Stomach (tissue), 9 donors: ENCODE measurements around the gene GLB1L3. TPM values are rescaled to one million over a fixed set of nuclear protein-coding genes. Genes with fewer than 3 reads are reported as not detected.

Source experiments
- DNase-seq, 2 donors: peaks; one replicate each; pipeline versions ENCODE4 v3.0.0 to v3.0.0-alpha.2; 2013 to 2019
- H3K27ac ChIP-seq, 5 donors: fragments of 200-600 bp in 4 of 5; sonication (generic) in 4 of 5; one replicate each; pipeline ENCODE4 v1.5.1; 2013 to 2019; ENCODE audit warnings: mild to moderate bottlenecking in 1 of 5, moderate library complexity in 1 of 5
- H3K27me3 ChIP-seq, 3 donors: fragments of 200-600 bp; sonication (generic); one replicate each; pipeline ENCODE4 v1.5.1; 2017 to 2019; ENCODE audit warnings: mixed run types in 1 of 3
- H3K36me3 ChIP-seq, 4 donors: fragments of 200-600 bp; sonication (generic); 1 replicate in 3 of 4; 2 replicates in 1 of 4; pipeline ENCODE4 v1.5.1; 2016 to 2019
- H3K4me1 ChIP-seq, 4 donors: fragments of 200-600 bp; sonication (generic); one replicate each; pipeline ENCODE4 v1.5.1; 2016 to 2019
- H3K4me3 ChIP-seq, 4 donors: fragments of 200-600 bp; sonication (generic) in 3 of 4; one replicate each; pipeline ENCODE4 v1.5.1; 2016 to 2019; ENCODE audit warnings: mild to moderate bottlenecking in 1 of 4
- H3K9me3 ChIP-seq, 4 donors: fragments of 200-600 bp; sonication (generic); one replicate each; pipeline ENCODE4 v1.5.1; 2016 to 2019
- EP300 ChIP-seq: sonication (generic); formaldehyde crosslinking; IDR thresholded peaks from one replicate; pipeline ENCODE4 v1.6.1; 2017; ENCODE audit warnings: antibody characterized with exemption
- POLR2A ChIP-seq, 4 donors: fragments of 450-650 bp; IDR thresholded peaks; one replicate each; pipeline ENCODE4 v1.6.1; 2016; ENCODE audit warnings: antibody characterized with exemption in 4 of 4, control low read depth in 2 of 4, mild to moderate bottlenecking in 1 of 4, moderate library complexity in 1 of 4
- POLR2AphosphoS5 ChIP-seq, 3 donors: sonication (generic); formaldehyde crosslinking; IDR thresholded peaks; one replicate each; pipeline ENCODE4 v1.6.1; 2016; ENCODE audit warnings: antibody characterized with exemption in 3 of 3
- WGBS, 5 donors: extraction: QIAGEN DNeasy Blood & Tissue Kit in 3 of 5; methylation state at CpG; one replicate each; pipeline versions ENCODE4 v1.1.5 to v1.1.7; 2013 to 2018; 5-methylcytosine and 5-hydroxymethylcytosine counted together
- intact Hi-C: fragments of 100-400 bp; cut with DNase I; formaldehyde crosslinking; loops from one replicate; pipeline ENCODE4 v1.15.1; 2023; ENCODE audit warnings: low total_unique reads
- polyA plus RNA-seq, 3 donors: library from polyadenylated mRNA; stranded (reverse); fragments of 200-250 nt; gene quantifications; one replicate each; pipeline ENCODE4 v1.2.3, GENCODE V29; 2013
- total RNA-seq, 5 donors: library from RNA; depleted of rRNA; stranded (reverse); fragments of >200 nt; gene quantifications; one replicate each; pipeline versions ENCODE4 v1.1.0 to v1.2.3, GENCODE V29; 2014 to 2016
- TF ChIP-seq, protein P1 (sequence below), 7 experiments: fragments of 450-650 bp in 4 of 7; fragments of 200-600 bp in 3 of 7; sonication (generic) in 3 of 7; IDR thresholded peaks; one replicate each; pipeline ENCODE4 v1.5.1; 2016 to 2019; ENCODE audit warnings: antibody characterized with exemption in 7 of 7, control low read depth in 2 of 7, mild to moderate bottlenecking in 1 of 7
- donor health status: healthy with polysubstance abuse.
- donor health status: Bipolar disorder and iron deficiency.
- donor health status: healthy.

Gene GLB1L3
- total and polyA plus RNA-seq, 8 donors, result 0.08 TPM; not detected in 7

DNA sequence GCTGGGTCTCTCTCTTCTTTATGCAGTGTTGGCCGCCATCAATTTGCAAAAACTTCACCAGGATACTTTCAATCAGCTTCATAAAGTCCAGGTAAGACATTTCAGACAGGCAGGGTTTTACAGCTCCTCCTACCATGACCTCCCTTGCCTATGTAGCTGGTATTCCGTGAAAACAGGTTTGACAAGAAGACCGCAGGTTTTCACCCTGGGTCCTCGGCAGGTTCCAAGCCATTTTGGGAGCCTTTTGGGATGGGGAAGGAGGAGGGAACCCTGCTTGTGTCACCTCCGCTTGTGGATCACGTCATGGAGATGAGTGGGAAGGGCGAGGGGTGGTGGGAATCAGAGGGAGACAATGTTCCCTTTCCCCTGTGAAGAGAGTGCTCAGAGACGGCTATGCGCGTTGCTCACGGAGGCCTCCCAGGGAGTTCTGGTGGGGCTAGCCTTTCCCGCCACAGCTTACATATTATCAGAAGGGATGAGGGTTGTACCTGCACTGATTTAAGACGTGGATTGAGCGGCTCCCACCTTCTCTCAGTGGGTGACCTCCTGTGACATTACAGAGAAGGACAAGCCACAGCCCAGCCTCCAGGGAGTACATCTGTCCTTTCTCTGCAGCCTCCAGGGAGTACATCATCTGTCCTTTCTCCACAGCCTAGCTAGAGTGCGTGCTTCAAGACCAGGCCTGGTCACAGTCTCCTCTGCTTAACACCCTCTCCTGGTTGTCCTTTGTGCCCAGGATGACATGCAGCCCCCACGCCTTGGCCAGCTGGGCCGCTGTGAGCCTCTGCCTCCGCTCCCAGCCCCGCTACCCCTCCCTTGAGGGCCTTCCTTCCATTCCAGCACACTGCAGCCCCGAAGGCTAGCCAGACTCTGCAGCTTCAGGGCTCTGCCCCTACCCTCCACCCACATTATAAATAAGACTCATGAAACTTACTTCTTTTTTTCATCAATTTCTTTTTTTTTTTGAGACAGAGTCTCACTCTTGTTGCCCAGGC is 17.2 kb downstream of the GLB1L3 start:
- H3K27me3 ChIP-seq, result peaks cover 0 to 9% (median 0%) of the 10 kb centered on the region in 3 donors
- H3K4me1 ChIP-seq, result no peaks in the 10 kb centered on the region
- H3K9me3 ChIP-seq, result no peaks in the 10 kb centered on the region
- intact Hi-C loops, result no loop called here
- H3K4me3 ChIP-seq, result no peak overlapping the region
- 64 to 77% (median 72%) methylated on average over 20 of the region's 20 CpGs for WGBS, 5 donors
- no peaks in the 10 kb centered on the region for H3K36me3 ChIP-seq
- H3K27ac ChIP-seq, result no peak overlapping the region
- no peak for DNase-seq
- TF ChIP-seq EP300 (no peak), POLR2AphosphoS5 (IDR thresholded peaks at IDR 0.05) (no peak), POLR2A (IDR thresholded peaks at IDR 0.05) (no peak)
- TF ChIP-seq, protein P1, sequence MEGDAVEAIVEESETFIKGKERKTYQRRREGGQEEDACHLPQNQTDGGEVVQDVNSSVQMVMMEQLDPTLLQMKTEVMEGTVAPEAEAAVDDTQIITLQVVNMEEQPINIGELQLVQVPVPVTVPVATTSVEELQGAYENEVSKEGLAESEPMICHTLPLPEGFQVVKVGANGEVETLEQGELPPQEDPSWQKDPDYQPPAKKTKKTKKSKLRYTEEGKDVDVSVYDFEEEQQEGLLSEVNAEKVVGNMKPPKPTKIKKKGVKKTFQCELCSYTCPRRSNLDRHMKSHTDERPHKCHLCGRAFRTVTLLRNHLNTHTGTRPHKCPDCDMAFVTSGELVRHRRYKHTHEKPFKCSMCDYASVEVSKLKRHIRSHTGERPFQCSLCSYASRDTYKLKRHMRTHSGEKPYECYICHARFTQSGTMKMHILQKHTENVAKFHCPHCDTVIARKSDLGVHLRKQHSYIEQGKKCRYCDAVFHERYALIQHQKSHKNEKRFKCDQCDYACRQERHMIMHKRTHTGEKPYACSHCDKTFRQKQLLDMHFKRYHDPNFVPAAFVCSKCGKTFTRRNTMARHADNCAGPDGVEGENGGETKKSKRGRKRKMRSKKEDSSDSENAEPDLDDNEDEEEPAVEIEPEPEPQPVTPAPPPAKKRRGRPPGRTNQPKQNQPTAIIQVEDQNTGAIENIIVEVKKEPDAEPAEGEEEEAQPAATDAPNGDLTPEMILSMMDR (IDR thresholded peaks at IDR 0.05), result no peak

DNA sequence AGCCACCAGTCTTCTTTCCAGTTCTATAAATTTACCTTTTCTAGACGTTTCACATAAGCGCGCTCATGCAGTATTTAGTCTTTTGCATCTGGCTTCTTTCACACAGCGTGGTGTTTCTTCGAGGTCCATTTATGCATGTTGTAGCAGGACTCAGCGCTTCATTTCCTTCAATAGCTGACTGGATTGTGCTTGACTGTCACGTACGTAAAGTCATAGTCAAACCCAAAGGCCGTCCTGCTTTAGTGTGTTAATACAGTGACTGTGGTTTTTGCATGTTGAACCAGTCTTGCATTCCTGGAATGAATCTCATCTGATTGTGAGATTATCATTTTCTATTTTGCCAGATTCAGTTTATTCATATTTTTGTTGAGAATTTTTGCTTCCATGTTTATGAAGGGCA is 18.5 kb downstream of the GLB1L3 start:
- no peak for TF ChIP-seq EP300
- no peak for TF ChIP-seq POLR2A (IDR thresholded peaks at IDR 0.05)
- TF ChIP-seq, protein P1 (IDR thresholded peaks at IDR 0.05), result no peak
- no peak for TF ChIP-seq POLR2AphosphoS5 (IDR thresholded peaks at IDR 0.05)
- intact Hi-C loops, result no loop called here
- Histone ChIP-seq H3K4me1 (no peaks in the 10 kb centered on the region), H3K9me3 (no peaks in the 10 kb centered on the region), H3K36me3 (no peaks in the 10 kb centered on the region), H3K27me3 (peaks cover 0 to 9% (median 0%) of the 10 kb centered on the region in 3 donors), H3K4me3 (no peak overlapping the region), H3K27ac (no peak overlapping the region)
- no peak for DNase-seq
- WGBS, 5 donors, result 66 to 83% (median 81%) methylated on average over 9 of the region's 9 CpGs

DNA sequence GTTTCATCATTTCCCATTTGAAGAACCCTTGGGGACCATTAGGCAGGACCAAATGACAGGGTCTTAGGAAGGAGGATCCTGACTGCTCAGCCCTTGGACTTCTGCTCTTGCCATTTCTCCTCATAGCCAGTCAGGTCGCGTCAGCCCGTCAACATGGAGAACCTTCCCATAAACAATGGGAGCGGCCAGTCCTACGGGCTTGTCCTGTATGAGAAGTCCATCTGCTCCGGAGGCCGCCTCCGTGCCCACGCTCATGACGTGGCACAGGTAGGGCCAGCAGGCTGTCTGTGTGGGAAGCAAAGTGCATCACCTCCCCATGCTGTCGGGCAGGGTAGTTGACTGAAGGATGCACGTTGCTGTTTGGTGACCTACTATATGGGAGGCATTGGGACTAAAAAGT is 36.0 kb downstream of the GLB1L3 start:
- no peak for DNase-seq
- no peak overlapping the region for H3K27ac ChIP-seq
- no peak overlapping the region for H3K4me3 ChIP-seq
- TF ChIP-seq POLR2AphosphoS5 (IDR thresholded peaks at IDR 0.05) (no peak), POLR2A (IDR thresholded peaks at IDR 0.05) (no peak)
- intact Hi-C loops, result no loop called here
- H3K36me3 ChIP-seq, result no peaks in the 10 kb centered on the region
- H3K4me1 ChIP-seq, result no peaks in the 10 kb centered on the region
- 83 to 91% (median 87%) methylated on average over 6 to 12 of the region's 12 CpGs for WGBS, 5 donors
- peaks cover 0 to 10% (median 8%) of the 10 kb centered on the region in 4 donors for H3K9me3 ChIP-seq
- peaks cover 0 to 16% (median 0%) of the 10 kb centered on the region in 3 donors for H3K27me3 ChIP-seq

DNA sequence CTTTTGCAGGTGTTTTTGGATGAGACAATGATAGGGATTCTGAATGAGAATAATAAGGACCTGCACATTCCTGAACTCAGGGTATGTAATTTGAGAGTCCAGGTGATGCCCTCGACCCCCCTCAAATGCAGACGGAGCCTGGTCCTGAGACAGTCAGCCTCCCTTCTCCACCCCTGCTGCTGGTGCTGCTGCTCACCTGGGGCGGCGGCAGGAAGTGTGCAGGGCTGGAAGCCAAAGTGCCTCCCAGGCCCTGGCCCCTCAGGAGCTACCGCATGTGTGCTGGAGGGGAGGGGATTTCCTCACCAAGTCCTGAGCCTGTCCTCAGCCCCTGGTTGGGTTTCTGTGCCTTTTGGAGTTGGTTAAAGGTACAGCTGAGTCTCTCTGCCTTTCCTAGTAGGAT is 36.6 kb downstream of the GLB1L3 start:
- Histone ChIP-seq H3K36me3 (no peaks in the 10 kb centered on the region), H3K27ac (no peak overlapping the region), H3K27me3 (peaks cover 0 to 16% (median 0%) of the 10 kb centered on the region in 3 donors), H3K4me3 (no peak overlapping the region), H3K9me3 (peaks cover 0 to 13% (median 11%) of the 10 kb centered on the region in 4 donors), H3K4me1 (no peaks in the 10 kb centered on the region)
- intact Hi-C loops, result no loop called here
- 61 to 80% (median 74%) methylated on average over 5 of the region's 5 CpGs for WGBS, 5 donors
- DNase-seq, result no peak
- no peak for TF ChIP-seq POLR2AphosphoS5 (IDR thresholded peaks at IDR 0.05)
- TF ChIP-seq, protein P1 (IDR thresholded peaks at IDR 0.05), result no peak
- TF ChIP-seq POLR2A (IDR thresholded peaks at IDR 0.05), result no peak
